Loucy (cell line): ENCODE measurements around the gene NAT14.

Source experiments
- CTCF ChIP-seq: fragments of 200-600 bp; sonication (generic); conservative IDR thresholded peaks from 2 replicates; pipeline ENCODE4 v1.5.1; 2014; ENCODE audit warnings: mild to moderate bottlenecking, antibody characterized with exemption, low read length
- EZH2phosphoT487 ChIP-seq: fragments of 200-600 bp; IDR thresholded peaks from 2 replicates; pipeline ENCODE4 v1.6.1; 2018; ENCODE audit warnings: antibody characterized with exemption, mild to moderate bottlenecking, moderate library complexity, borderline replicate concordance

- peak; percentile 17; the same call in 1 of the 2 replicates for TF ChIP-seq CTCF
- TF ChIP-seq EZH2phosphoT487: no peak
Observed at GRCh38 chr19:55468054-55468393, 17.0 kb upstream of the NAT14 start.
